Right ventricle myocardium inferior (tissue), 1 donor: Measurements from ENCODE around the gene RETREG2. TPM values are rescaled to one million over a fixed set of nuclear protein-coding genes. Genes with fewer than 3 reads are reported as not detected.

Experiments used
- ATAC-seq: fragments of 200-7000 bp; cut with Tn5 transposase; one replicate; pipeline ENCODE4 v1.9.1; 2020; ENCODE audit warnings: mild to moderate bottlenecking, moderate library complexity
- DNase-seq: peaks from one replicate; pipeline ENCODE4 v3.0.0; 2021; ENCODE audit errors: missing footprints
- intact Hi-C: fragments of 100-400 bp; cut with DNase I; formaldehyde crosslinking; loops from one replicate; pipeline ENCODE4 v1.11.0; 2022
- total RNA-seq: library from RNA; stranded (reverse); fragmentation: NEBNext Ultra II Directional; extraction: Animal tissue kit (Norgen Biotek cat#: 25700); gene quantifications from one replicate; pipeline ENCODE4 v1.2.1, GENCODE V29; 2021
- donor health status: DM: no; HTN: yes; CAD: no; lungs with severe emphysema.

The RETREG2 gene
- total RNA-seq, 1 donor from 2014 or later = 37.4 TPM

DNA sequence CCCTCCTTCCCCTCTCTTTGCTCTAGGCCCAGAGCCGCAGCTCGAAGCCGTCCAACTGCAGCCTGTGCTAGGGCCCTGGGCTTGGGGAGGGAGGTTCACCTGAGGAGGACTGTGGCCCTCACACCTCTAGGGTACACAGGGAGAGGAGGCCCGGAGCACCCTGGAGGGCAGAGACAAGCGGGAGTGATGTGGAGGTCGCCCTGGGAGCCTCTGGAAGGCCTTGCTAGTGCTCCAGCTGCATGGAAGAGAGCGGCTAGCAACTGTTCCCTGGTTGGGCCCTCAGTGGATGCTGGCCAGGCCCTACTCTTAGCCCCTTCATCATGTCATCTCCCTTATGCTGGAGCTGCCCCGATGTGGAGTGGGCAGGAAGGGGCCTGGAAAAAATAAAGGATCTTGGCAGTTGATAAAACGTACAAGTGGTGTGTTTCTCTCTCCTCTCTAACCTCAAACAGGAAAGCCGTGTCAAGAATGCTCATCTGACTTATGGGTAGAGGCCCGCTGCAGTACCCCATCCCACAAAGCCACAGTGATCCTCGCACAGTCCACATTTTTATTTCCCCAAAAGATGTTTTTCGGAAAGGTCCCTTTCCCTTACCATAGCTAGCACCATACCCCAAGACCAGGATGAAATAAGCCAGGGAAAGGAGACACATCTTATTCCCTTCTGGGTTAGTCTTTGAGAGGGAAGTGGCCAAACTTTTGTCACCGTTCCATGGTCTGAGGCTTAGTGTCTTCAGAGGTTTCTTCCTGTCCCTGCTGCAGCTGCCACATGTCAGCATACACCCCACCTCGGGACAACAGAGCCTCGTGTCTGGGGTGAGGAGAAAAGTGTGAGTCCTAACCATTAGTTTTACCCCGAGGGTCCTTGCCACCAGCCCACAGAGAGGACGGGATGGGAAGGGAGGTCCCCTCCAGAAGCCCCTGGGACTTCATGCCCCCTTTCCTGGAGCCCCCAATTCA is 31.4 kb downstream of the RETREG2 start:
- no peak for ATAC-seq
- intact Hi-C loops = no loop called here
- no peak for DNase-seq

GRCh38 chr2:219210196-219210885 is 32.3 kb downstream of the RETREG2 start:
- ATAC-seq (no peak), DNase-seq (no peak)
- intact Hi-C loops = no loop called here

- ATAC-seq (no peak), DNase-seq (no peak)
- intact Hi-C loops = no loop called here
Observed at GRCh38 chr2:219210886-219211362, 32.8 kb downstream of the RETREG2 start.

DNA sequence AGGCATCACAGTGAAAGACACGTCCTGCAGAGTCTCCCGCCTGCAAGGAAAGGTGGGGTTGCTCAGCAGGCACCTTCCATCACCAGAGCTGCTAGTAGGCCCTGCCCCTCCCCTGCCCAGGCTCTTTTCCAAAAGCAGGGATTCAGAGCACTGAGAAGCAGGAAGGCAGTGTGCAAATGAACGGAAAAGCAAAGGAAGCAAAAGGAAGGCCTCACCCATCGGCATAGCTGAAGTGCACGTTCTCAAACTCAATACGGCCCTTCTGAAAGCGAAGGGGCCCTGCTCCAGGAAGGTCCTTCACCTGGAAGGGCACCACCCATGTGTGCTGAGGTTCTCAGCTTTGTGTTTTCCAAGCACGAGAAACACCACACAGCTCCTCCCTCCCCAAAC is 34.9 kb downstream of the RETREG2 start:
- ATAC-seq (no peak), DNase-seq (no peak)
- intact Hi-C loops = no loop called here

DNA sequence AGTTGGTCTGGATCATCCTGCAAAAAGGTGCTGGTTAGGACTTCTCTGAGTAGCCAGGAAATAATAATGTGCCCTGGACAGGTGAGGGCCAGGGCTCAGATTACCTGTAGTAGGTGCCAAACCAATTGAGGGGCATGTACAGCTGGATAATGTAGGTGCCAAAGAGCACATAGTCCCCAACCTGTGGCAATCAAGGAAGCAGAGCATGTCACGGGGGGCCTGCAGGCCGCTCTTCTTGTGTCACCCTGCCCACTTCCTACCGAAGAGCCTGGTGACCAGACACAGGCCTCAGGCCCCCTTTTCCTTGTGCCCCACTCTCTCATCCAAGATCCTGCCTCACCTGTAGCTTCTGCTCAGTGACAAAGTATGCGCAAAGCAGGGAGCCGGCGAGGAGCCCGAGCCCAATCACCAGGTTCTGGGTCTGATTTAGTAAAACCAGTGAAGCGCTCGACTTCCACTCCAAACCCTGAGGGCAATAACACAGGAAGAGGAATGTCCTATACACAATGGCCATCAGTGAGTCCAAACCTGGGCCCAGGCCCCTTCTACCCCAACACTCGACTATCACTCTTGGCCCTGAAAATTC is 35.5 kb downstream of the RETREG2 start:
- DNase-seq (no peak), ATAC-seq (no peak)
- intact Hi-C loops = no loop called here

GRCh38 chr2:219214141-219214540 is 36.1 kb downstream of the RETREG2 start:
- DNase-seq = no peak
- intact Hi-C loops = no loop called here
- ATAC-seq = no peak

DNA sequence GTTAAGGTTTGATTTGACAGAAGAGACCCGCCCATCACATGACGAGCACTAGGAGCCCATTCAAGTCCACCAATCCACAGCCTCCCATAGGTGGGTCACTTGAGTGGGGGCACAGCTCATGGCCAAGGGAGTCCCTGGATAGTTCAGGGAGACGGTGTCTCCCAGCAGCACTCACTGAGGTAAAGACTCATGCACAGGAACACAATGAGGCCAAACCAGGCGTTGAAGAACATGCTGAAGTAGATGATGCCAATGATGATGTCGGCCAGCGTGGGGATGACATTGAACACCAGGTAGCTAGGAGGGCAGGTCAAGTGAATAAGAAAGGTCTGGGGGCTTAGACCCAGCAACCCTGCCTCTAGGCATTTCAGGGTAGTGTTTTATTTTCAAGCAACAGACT is 36.7 kb downstream of the RETREG2 start:
- no peak for DNase-seq
- no peak for ATAC-seq
- intact Hi-C loops = no loop called here

DNA sequence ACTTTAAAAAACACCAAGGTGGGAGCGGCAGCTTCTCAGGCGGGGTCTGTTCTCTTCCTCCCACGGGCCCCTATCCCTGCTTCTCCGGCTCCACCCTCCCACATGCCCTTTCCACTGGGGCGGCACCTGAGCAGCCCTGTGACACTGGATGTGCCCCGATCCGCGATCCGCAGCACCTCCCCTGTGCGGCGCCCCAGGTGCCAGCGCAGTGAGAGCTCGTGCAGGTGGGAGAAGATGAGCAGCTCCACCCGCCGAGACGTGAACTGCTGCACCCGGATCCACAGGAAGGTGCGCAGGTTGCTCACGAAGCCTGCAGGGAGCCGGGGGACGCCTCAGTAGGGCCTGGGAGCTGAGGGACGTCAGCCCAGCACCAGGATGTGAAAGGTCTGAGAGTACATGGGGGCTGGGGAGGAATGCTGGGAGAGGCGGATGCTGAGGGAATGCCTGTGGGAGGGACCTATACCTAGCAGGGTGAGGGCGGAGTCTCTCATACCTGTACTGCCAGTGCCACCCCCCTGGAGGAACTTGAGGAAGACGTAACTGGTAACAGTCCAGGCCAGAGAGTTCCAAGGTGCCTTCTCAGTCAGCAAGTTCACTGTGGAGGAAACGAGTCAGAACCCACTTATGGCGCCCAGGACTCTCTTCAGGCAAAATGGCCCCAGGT is 37.9 kb downstream of the RETREG2 start:
- no peak for DNase-seq
- no peak for ATAC-seq
- intact Hi-C loops = no loop called here

- intact Hi-C loops = no loop called here
- no peak for ATAC-seq
- DNase-seq = no peak
Observed at GRCh38 chr2:219216535-219216915, 38.5 kb downstream of the RETREG2 start.

- intact Hi-C loops = no loop called here
- ATAC-seq = peak; percentile 36
- peak; percentile 85 for DNase-seq
Observed at GRCh38 chr2:219218217-219218731, 40.2 kb downstream of the RETREG2 start.

DNA sequence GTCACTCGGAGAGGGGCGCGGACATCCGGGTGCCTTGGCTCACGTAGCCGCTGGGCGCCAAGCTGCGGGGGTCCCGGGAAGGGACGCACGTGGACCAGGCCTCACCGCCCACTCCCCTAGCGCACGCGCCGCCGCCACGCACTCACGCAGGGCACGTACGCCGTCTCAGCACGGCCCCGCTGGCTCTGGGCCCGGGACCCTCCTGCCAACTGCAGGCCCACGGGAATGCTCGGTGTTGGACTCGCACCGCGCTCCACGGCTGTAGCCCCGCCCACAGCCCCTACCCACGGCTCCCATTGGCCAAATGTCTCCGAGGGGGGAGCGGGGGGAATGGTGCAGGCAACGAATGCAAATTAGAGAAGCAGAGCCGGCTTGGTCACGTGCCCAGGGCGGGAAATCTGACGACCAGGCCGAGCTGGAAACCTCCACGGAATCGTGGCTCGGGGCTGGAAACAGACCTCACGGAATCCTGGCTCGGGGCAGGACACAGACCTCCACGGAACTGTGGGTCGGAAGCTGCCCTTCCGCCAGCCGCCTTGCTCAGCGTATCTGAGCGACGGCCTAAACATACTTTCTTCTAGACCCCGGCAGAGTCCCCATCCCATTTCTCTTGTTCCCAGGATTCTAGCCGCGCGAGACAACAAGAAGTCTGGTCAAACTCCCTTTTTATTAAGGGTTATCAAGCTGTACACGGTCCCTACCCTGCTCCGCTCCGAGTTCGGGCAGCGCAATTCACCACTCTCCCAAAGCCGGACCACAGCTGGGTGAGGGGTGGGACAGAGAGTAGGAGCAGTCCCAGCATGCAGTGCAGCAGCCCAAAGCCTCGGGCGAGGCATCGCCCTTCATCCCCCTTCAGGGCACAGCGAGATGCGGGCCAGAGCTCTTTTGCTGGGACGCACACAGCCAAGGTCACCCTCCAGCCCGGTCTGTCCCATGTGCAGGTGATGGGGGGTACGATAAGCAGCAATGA is 40.9 kb downstream of the RETREG2 start, which contains the start of gene ABCB6:
TSS of gene ABCB6 (minus strand) at position 227 of the 970 bp plus-strand sequence. CDS start 285 bp downstream, outside the sequence.
- ATAC-seq (peak; percentile 93), DNase-seq (peak; percentile 97)
- intact Hi-C loops = no loop called here

GRCh38 chr2:219219784-219220532 is 41.9 kb downstream of the RETREG2 start:
- no peak for ATAC-seq
- intact Hi-C loops = no loop called here
- DNase-seq = no peak

- intact Hi-C loops = no loop called here
- no peak for DNase-seq
- ATAC-seq = no peak
Observed at GRCh38 chr2:219220652-219221402, 42.8 kb downstream of the RETREG2 start.

DNA sequence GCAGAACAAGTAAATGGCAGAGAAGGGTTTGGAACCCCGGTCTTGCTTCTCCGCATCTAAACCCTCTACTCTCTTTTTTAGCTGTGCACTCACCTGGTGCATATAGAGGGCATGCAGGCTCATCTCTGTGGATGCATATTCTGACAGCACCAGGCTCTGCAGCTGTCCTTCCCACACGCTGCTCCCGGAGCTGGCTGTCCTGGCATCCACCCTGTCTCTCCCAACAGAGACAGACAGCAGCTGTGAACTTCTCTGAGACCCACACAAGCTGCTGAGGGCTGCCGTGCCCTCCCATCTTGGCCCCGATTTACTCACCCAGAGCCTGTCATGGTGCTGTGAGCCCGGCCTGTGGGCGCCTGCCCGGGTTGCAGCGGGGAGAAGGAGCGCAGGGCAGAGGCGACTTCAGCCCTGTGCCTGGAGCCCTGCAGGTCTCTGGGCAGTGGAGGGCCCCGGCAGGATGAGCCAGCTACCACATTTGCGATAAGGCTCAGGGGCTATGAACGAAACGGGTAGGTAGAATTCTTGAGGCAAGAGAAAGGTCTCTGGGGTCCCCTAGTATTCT is 44.0 kb downstream of the RETREG2 start:
- intact Hi-C loops = no loop called here
- no peak for ATAC-seq

GRCh38 chr2:219223831-219224610 is 45.9 kb downstream of the RETREG2 start:
- intact Hi-C loops = no loop called here
- DNase-seq = no peak
- ATAC-seq = no peak

More for the DNA sequence above, 44.0 kb downstream of the RETREG2 start:
- no peak for DNase-seq
